Breast epithelium (tissue), 3 donors: ENCODE results near the gene COMMD1.

Experiments
- CTCF ChIP-seq, 3 donors: fragments of 450-650 bp; IDR thresholded peaks; one replicate each; pipeline ENCODE4 v1.5.1; 2016 to 2017; ENCODE audit warnings: antibody characterized with exemption in 3 of 3, mild to moderate bottlenecking in 3 of 3, moderate library complexity in 3 of 3
- POLR2A ChIP-seq: fragments of 450-650 bp; IDR thresholded peaks from one replicate; pipeline ENCODE4 v1.6.1; 2016; ENCODE audit warnings: antibody characterized with exemption, mild to moderate bottlenecking, moderate library complexity
- POLR2AphosphoS5 ChIP-seq, 3 donors: sonication (generic); formaldehyde crosslinking; IDR thresholded peaks; one replicate each; pipeline ENCODE4 v1.6.1; 2017; ENCODE audit warnings: antibody characterized with exemption in 3 of 3

GRCh38 chr2:62180975-62181374 lies 275.5 kb downstream of the COMMD1 start:
- TF ChIP-seq CTCF (IDR thresholded peaks at IDR 0.05) (no peak), POLR2A (no peak), POLR2AphosphoS5 (IDR thresholded peaks at IDR 0.05) (no peak)
